HCT116 (cell line): ENCODE data around the gene APH1B.

Source experiments
- JUND ChIP-seq: IDR thresholded peaks from 2 replicates; pipeline ENCODE4 v1.6.1; 2012
- POLR2AphosphoS5 ChIP-seq: IDR thresholded peaks from 2 replicates; pipeline ENCODE4 v1.6.1; 2011; ENCODE audit warnings: mild to moderate bottlenecking, low read depth, low read length, moderate library complexity
- SP1 ChIP-seq: IDR thresholded peaks from 2 replicates; pipeline ENCODE4 v1.6.1; 2012; ENCODE audit warnings: low read depth
- TCF7L2 ChIP-seq: IDR thresholded peaks from 2 replicates; pipeline ENCODE4 v1.7.0; 2011; ENCODE audit warnings: borderline replicate concordance, inconsistent platforms; ENCODE audit not compliant: insufficient read depth, insufficient read length; ENCODE audit errors: extremely low read depth
- YY1 ChIP-seq: IDR thresholded peaks from 2 replicates; pipeline ENCODE4 v1.6.1; 2011; ENCODE audit warnings: low read length, low read depth, moderate library complexity, mild to moderate bottlenecking; ENCODE audit not compliant: insufficient replicate concordance; ENCODE audit errors: extremely low read depth
- ZNF274 ChIP-seq: fragments of 200-500 bp; sonication (Bioruptor generic); IDR thresholded peaks from 2 replicates; pipeline ENCODE4 v1.6.1; 2014; ENCODE audit warnings: mild to moderate bottlenecking, low read depth, low read length, inconsistent platforms
- TF ChIP-seq, protein P1 (sequence below), 3 experiments: fragments of 200-600 bp in 1 of 3; sonication (generic) in 1 of 3; IDR thresholded peaks in 2 of 3; conservative IDR thresholded peaks in 1 of 3; 2 replicates each; pipeline ENCODE4 v1.5.1; 2012 to 2017; ENCODE audit warnings: low read depth in 2 of 3, low read length in 2 of 3, antibody characterized with exemption in 1 of 3, borderline replicate concordance in 1 of 3, control low read depth in 1 of 3, mild to moderate bottlenecking in 1 of 3, mixed read lengths in 1 of 3, mixed run types in 1 of 3, moderate library complexity in 1 of 3; ENCODE audit not compliant: insufficient read depth in 1 of 3

- TF ChIP-seq, protein P1, sequence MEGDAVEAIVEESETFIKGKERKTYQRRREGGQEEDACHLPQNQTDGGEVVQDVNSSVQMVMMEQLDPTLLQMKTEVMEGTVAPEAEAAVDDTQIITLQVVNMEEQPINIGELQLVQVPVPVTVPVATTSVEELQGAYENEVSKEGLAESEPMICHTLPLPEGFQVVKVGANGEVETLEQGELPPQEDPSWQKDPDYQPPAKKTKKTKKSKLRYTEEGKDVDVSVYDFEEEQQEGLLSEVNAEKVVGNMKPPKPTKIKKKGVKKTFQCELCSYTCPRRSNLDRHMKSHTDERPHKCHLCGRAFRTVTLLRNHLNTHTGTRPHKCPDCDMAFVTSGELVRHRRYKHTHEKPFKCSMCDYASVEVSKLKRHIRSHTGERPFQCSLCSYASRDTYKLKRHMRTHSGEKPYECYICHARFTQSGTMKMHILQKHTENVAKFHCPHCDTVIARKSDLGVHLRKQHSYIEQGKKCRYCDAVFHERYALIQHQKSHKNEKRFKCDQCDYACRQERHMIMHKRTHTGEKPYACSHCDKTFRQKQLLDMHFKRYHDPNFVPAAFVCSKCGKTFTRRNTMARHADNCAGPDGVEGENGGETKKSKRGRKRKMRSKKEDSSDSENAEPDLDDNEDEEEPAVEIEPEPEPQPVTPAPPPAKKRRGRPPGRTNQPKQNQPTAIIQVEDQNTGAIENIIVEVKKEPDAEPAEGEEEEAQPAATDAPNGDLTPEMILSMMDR (IDR thresholded peaks at IDR 0.05 in 2 of 3, conservative IDR thresholded peaks at IDR 0.05 in 1 of 3; ENCODE audit: borderline replicate concordance in 1 of 3, insufficient read depth in 1 of 3, low read depth in 2 of 3, low read length in 2 of 3): no peak
- TF ChIP-seq ZNF274: no peak
- no peak for TF ChIP-seq SP1
- TF ChIP-seq YY1: no peak
- TF ChIP-seq JUND: no peak
- no peak for TF ChIP-seq TCF7L2
- no peak for TF ChIP-seq POLR2AphosphoS5
Observed at GRCh38 chr15:63308947-63309346, 31.5 kb downstream of the APH1B start.
